Ishikawa (cell line): ENCODE results near the gene CTPS2.

Experiments
- CEBPB ChIP-seq: IDR thresholded peaks from 2 replicates; pipeline ENCODE4 v1.6.1; 2012
- CREB1 ChIP-seq: IDR thresholded peaks from 2 replicates; pipeline ENCODE4 v1.6.1; 2012; ENCODE audit warnings: low read depth
- EGR1 ChIP-seq: IDR thresholded peaks from 2 replicates; pipeline ENCODE4 v1.6.1; 2012
- EP300 ChIP-seq: IDR thresholded peaks from 2 replicates; pipeline ENCODE4 v1.6.1; 2012; ENCODE audit warnings: borderline replicate concordance
- FOXM1 ChIP-seq: IDR thresholded peaks from 2 replicates; pipeline ENCODE4 v1.6.1; 2012; ENCODE audit warnings: low read depth, borderline replicate concordance
- NFIC ChIP-seq: IDR thresholded peaks from 2 replicates; pipeline ENCODE4 v1.6.1; 2012
- RAD21 ChIP-seq: IDR thresholded peaks from 2 replicates; pipeline ENCODE4 v1.6.1; 2012; ENCODE audit warnings: low read depth
- TAF1 ChIP-seq: IDR thresholded peaks from 2 replicates; pipeline ENCODE4 v1.6.1; 2012; ENCODE audit warnings: low read depth, mild to moderate bottlenecking
- YY1 ChIP-seq: IDR thresholded peaks from 2 replicates; pipeline ENCODE4 v1.6.1; 2012; ENCODE audit warnings: low read depth
- TF ChIP-seq, protein P1 (sequence below): IDR thresholded peaks from 2 replicates; pipeline ENCODE4 v1.6.1; 2012; ENCODE audit warnings: low read depth, mild to moderate bottlenecking
- TF ChIP-seq, protein P2 (sequence below): IDR thresholded peaks from 2 replicates; pipeline ENCODE4 v1.6.1; 2012
- TF ChIP-seq, protein P3 (sequence below): IDR thresholded peaks from 2 replicates; pipeline ENCODE4 v1.6.1; 2012

DNA sequence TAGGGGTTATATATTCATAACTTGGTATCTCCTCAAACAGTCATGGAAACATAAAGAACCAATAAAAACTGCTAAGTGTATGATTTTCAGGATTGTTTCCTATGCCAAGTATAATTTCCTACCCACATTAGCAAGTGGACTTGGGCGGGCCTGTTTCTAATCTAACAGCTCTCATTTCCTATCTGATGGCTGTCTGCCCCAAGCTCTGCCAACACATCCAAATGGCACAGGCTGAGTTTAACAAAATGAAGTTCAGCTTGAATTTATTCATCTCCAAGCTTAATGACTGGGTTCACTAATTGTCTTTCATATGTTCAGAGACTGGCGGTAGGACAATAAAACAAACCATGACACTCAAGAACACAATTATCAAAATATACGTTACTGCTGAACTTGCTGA lies 118.0 kb downstream of the CTPS2 start:
- TF ChIP-seq CEBPB = no peak
- no peak for TF ChIP-seq RAD21
- no peak for TF ChIP-seq EGR1
- no peak for TF ChIP-seq FOXM1
- TF ChIP-seq EP300 = no peak
- TF ChIP-seq, protein P1, sequence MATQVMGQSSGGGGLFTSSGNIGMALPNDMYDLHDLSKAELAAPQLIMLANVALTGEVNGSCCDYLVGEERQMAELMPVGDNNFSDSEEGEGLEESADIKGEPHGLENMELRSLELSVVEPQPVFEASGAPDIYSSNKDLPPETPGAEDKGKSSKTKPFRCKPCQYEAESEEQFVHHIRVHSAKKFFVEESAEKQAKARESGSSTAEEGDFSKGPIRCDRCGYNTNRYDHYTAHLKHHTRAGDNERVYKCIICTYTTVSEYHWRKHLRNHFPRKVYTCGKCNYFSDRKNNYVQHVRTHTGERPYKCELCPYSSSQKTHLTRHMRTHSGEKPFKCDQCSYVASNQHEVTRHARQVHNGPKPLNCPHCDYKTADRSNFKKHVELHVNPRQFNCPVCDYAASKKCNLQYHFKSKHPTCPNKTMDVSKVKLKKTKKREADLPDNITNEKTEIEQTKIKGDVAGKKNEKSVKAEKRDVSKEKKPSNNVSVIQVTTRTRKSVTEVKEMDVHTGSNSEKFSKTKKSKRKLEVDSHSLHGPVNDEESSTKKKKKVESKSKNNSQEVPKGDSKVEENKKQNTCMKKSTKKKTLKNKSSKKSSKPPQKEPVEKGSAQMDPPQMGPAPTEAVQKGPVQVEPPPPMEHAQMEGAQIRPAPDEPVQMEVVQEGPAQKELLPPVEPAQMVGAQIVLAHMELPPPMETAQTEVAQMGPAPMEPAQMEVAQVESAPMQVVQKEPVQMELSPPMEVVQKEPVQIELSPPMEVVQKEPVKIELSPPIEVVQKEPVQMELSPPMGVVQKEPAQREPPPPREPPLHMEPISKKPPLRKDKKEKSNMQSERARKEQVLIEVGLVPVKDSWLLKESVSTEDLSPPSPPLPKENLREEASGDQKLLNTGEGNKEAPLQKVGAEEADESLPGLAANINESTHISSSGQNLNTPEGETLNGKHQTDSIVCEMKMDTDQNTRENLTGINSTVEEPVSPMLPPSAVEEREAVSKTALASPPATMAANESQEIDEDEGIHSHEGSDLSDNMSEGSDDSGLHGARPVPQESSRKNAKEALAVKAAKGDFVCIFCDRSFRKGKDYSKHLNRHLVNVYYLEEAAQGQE = no peak
- no peak for TF ChIP-seq TAF1
- TF ChIP-seq CREB1 = no peak
- TF ChIP-seq, protein P2, sequence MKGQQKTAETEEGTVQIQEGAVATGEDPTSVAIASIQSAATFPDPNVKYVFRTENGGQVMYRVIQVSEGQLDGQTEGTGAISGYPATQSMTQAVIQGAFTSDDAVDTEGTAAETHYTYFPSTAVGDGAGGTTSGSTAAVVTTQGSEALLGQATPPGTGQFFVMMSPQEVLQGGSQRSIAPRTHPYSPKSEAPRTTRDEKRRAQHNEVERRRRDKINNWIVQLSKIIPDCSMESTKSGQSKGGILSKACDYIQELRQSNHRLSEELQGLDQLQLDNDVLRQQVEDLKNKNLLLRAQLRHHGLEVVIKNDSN = no peak
- no peak for TF ChIP-seq YY1
- TF ChIP-seq, protein P3, sequence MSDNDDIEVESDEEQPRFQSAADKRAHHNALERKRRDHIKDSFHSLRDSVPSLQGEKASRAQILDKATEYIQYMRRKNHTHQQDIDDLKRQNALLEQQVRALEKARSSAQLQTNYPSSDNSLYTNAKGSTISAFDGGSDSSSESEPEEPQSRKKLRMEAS = no peak
- no peak for TF ChIP-seq NFIC
